ENCODE results near the gene ADAM19.

- TF ChIP-seq EZH2 (IDR thresholded peaks at IDR 0.05) (no peak), EZH2phosphoT487 (IDR thresholded peaks at IDR 0.05) (no peak), CTCF (IDR thresholded peaks at IDR 0.05) (no peak)
Measured at GRCh38 chr5:157535042-157535865, 40.3 kb downstream of the ADAM19 start.
